GM23248 (cell line): ENCODE data around the gene NPAS2. TPM values are rescaled to one million over a fixed set of nuclear protein-coding genes. Genes with fewer than 3 reads are reported as not detected.

ENCODE experiments used
- DNase-seq: peaks from one replicate; pipeline ENCODE4 v3.0.0-alpha.2; 2015
- H2AFZ ChIP-seq: fragments of 200-600 bp; sonication (generic); 2 replicates; pipeline ENCODE4 v1.6.1; 2016; ENCODE audit warnings: antibody characterized with exemption
- H3F3A ChIP-seq: fragments of 200-600 bp; sonication (generic); 2 replicates; pipeline ENCODE4 v1.6.1; 2016; ENCODE audit warnings: mild to moderate bottlenecking, antibody characterized with exemption, mixed run types; ENCODE audit not compliant: insufficient read depth
- H3K27ac ChIP-seq: fragments of 200-600 bp; sonication (generic); 2 replicates; pipeline ENCODE4 v1.5.1; 2016; ENCODE audit warnings: mild to moderate bottlenecking
- H3K27me3 ChIP-seq: fragments of 200-600 bp; sonication (generic); replicated peaks from 2 replicates; pipeline ENCODE4 v1.6.1; 2016; ENCODE audit warnings: mild to moderate bottlenecking; ENCODE audit not compliant: insufficient read depth
- H3K36me3 ChIP-seq: fragments of 200-600 bp; sonication (generic); 2 replicates; pipeline ENCODE4 v1.6.1; 2016; ENCODE audit warnings: low read depth, mild to moderate bottlenecking
- H3K4me1 ChIP-seq: fragments of 200-600 bp; sonication (generic); 2 replicates; pipeline ENCODE4 v1.6.1; 2016; ENCODE audit warnings: mild to moderate bottlenecking; ENCODE audit not compliant: insufficient read depth
- H3K4me2 ChIP-seq: fragments of 200-600 bp; sonication (generic); one replicate; pipeline ENCODE4 v1.6.1; 2016; ENCODE audit warnings: mild to moderate bottlenecking; ENCODE audit not compliant: unreplicated experiment
- H3K4me3 ChIP-seq: fragments of 200-600 bp; sonication (generic); 2 replicates; pipeline ENCODE4 v1.5.1; 2016; ENCODE audit warnings: mild to moderate bottlenecking
- H3K79me2 ChIP-seq: fragments of 200-600 bp; sonication (generic); 2 replicates; pipeline ENCODE4 v1.6.1; 2016; ENCODE audit warnings: mild to moderate bottlenecking; ENCODE audit not compliant: insufficient read depth
- H3K9ac ChIP-seq: fragments of 200-600 bp; sonication (generic); 2 replicates; pipeline ENCODE4 v1.6.1; 2016; ENCODE audit warnings: mild to moderate bottlenecking
- H3K9me2 ChIP-seq: fragments of 200-600 bp; sonication (generic); 2 replicates; pipeline ENCODE4 v1.6.1; 2016; ENCODE audit warnings: mixed run types, mild to moderate bottlenecking, moderate library complexity; ENCODE audit not compliant: insufficient read depth
- H3K9me3 ChIP-seq: fragments of 200-600 bp; sonication (generic); one replicate; pipeline ENCODE4 v1.6.1; 2017; ENCODE audit warnings: low read depth
- H4K20me1 ChIP-seq: fragments of 200-600 bp; sonication (generic); 2 replicates; pipeline ENCODE4 v1.6.0; 2016; ENCODE audit not compliant: insufficient read depth
- EZH2 ChIP-seq: fragments of 200-600 bp; sonication (generic); IDR thresholded peaks from 2 replicates; pipeline ENCODE4 v1.6.1; 2018; ENCODE audit warnings: antibody characterized with exemption, mild to moderate bottlenecking; ENCODE audit not compliant: insufficient read depth, poor library complexity, severe bottlenecking
- EZH2phosphoT487 ChIP-seq: fragments of 200-600 bp; sonication (generic); IDR thresholded peaks from 2 replicates; pipeline ENCODE4 v1.6.1; 2018; ENCODE audit warnings: antibody characterized with exemption, moderate library complexity, mild to moderate bottlenecking, low read depth; ENCODE audit not compliant: insufficient read depth
- WGBS, 2 experiments: methylation state at CpG; one replicate each; pipeline ENCODE4 v1.1.6; 2015 to 2017; ENCODE audit warnings: low lambda C conversion rate in 2 of 2, low coverage in 1 of 2; ENCODE audit errors: missing lambda C conversion rate in 2 of 2; 5-methylcytosine and 5-hydroxymethylcytosine counted together
- in situ Hi-C: fragments of 300-500 bp; cut with MboI; formaldehyde crosslinking; loops from 2 replicates; pipeline ENCODE4 v1.15.0; 2020
- polyA plus RNA-seq: library from polyadenylated mRNA; unstranded; fragments of >200 nt; fragmentation: Nextera tagmentation; extraction: Ambion mirVana; gene quantifications from 2 replicates; pipeline ENCODE4 v1.2.1, GENCODE V29; 2016
- total RNA-seq: library from RNA; depleted of rRNA; stranded (reverse); fragments of >200 nt; shearing (Covaris generic); gene quantifications from 2 replicates; pipeline ENCODE4 v1.2.3, GENCODE V29; 2014

The NPAS2 gene
- total and polyA plus RNA-seq, 2 experiments from 2014 or later = 3.8 to 10.8 TPM

DNA sequence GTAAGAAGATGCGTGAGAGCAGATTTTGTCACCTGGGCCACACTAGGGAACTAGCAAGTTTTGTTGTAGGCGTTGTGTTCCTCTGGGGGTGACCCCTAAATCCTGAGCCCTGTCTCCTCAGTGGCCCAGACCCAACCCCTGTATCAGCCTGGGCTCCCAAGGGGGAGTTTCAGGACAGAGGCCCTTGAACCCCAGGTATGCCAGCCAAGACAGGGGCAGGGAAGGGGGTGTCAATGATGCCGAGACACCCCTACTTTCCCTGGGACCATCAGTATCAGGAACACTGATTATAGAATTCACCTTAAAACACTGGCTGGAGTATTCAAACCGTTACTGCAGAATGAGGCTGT, 143.1 kb downstream of the NPAS2 start:
- in situ Hi-C loops = no loop called here

DNA sequence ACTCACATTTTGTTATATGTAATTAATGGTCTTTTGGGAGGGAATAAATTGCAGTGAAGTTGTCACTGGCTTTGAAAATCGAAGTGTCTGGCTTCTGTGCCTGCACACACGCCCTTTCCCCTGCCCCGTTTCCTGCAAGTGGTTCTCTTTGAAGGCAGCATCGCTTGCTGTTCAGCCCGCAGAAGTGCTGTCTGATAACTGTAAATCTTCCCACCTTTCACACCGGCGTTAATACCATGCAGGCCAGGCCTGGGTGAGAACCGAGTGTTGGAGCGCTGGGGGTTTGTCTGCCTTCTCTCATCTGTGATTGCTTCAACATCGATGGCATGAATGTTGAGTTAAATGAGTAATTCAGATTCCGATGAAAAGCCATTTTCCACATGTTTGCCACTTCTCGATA, 144.3 kb downstream of the NPAS2 start:
- in situ Hi-C loops = no loop called here
- H3K79me2 ChIP-seq = no peaks in the 10 kb centered on the region
- 46 to 47% methylated on average over 12 of the region's 12 CpGs for WGBS, 2 experiments
- peaks cover 29% of the 10 kb centered on the region for H3K4me1 ChIP-seq
- H3K9me3 ChIP-seq = no peaks in the 10 kb centered on the region
- H3K9me2 ChIP-seq = no peaks in the 10 kb centered on the region
- no peak overlapping the region for H2AFZ ChIP-seq
- no peaks in the 10 kb centered on the region for H4K20me1 ChIP-seq
- TF ChIP-seq EZH2 (no peak), EZH2phosphoT487 (no peak)
- H3K27me3 ChIP-seq = no peaks in the 10 kb centered on the region
- no peak overlapping the region for H3K27ac ChIP-seq
- peaks cover 27% of the 10 kb centered on the region for H3F3A ChIP-seq
- DNase-seq = no peak
- no peak overlapping the region for H3K4me3 ChIP-seq
- H3K9ac ChIP-seq = no peak overlapping the region
- H3K4me2 ChIP-seq = no peak overlapping the region
- H3K36me3 ChIP-seq = no peaks in the 10 kb centered on the region

More for the DNA sequence above, 143.1 kb downstream of the NPAS2 start:
- Histone ChIP-seq H3K4me3 (no peak overlapping the region), H3K4me1 (peaks cover 40% of the 10 kb centered on the region), H3K27me3 (no peaks in the 10 kb centered on the region), H3K9me2 (no peaks in the 10 kb centered on the region), H3K9me3 (no peaks in the 10 kb centered on the region), H3K9ac (no peak overlapping the region), H3K4me2 (no peak overlapping the region), H4K20me1 (no peaks in the 10 kb centered on the region), H3F3A (peaks cover 38% of the 10 kb centered on the region), H3K27ac (no peak overlapping the region), H2AFZ (no peak overlapping the region), H3K79me2 (no peaks in the 10 kb centered on the region), H3K36me3 (no peaks in the 10 kb centered on the region)
- TF ChIP-seq EZH2phosphoT487 (no peak), EZH2 (no peak)
- DNase-seq = no peak
- WGBS, 2 experiments = 95 to 97% methylated on average over 4 of the region's 4 CpGs

DNA sequence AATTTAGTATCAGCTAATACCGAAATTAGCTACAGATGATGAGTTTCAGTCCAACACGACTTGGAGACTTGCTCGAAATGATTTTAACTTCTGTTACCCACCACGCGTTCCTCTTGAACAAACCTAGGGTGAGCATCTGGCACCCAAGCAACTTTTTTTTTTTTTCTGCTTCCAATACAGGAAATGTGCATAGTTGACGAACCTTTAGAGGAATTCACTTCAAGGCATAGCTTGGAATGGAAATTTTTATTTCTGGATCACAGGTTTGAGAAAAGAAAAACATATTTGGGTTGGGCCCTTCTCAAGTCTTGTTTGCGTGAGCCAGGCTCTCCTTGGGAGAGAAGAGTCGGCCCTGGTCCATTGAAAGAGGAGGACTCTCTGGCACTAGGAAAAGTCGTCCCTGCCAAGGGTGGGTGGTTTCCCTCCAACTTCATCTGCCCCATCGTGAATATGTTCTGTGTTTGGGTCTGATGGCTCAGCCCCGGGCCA, 144.8 kb downstream of the NPAS2 start:
- Histone ChIP-seq H3K9me3 (no peaks in the 10 kb centered on the region), H3K36me3 (no peaks in the 10 kb centered on the region), H3K27me3 (no peaks in the 10 kb centered on the region), H3K27ac (no peak overlapping the region), H2AFZ (peak overlapping the region; percentile 44; the same call in 1 of the 2 replicates), H3K9me2 (no peaks in the 10 kb centered on the region), H3K4me3 (no peak overlapping the region), H3K4me2 (peak overlapping the region; percentile 13), H3F3A (peaks cover 22% of the 10 kb centered on the region), H3K79me2 (no peaks in the 10 kb centered on the region), H4K20me1 (no peaks in the 10 kb centered on the region), H3K4me1 (peaks cover 24% of the 10 kb centered on the region), H3K9ac (no peak overlapping the region)
- 30 to 31% methylated on average over 11 of the region's 11 CpGs for WGBS, 2 experiments
- TF ChIP-seq EZH2phosphoT487 (no peak), EZH2 (no peak)
- in situ Hi-C loops = no loop called here
- peak; percentile 27 for DNase-seq

DNA sequence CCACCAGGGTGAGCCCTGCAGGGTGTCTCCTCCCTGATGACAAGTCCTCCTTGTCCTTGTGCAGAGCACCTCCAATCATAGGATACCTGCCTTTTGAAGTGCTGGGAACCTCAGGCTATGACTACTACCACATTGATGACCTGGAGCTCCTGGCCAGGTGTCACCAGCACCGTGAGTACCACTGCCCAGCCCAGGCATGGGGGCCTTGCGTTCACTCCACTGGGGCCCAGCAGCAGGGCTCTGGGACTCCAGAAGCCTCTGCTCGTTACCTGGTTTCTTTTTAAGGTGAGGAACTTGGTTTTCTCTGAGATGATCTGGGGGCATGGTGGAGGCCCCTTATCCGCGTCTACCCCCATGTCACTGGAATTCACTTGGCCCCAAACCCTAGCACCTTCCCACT, 145.7 kb downstream of the NPAS2 start:
- TF ChIP-seq EZH2phosphoT487 (no peak), EZH2 (no peak)
- in situ Hi-C loops = no loop called here

DNA sequence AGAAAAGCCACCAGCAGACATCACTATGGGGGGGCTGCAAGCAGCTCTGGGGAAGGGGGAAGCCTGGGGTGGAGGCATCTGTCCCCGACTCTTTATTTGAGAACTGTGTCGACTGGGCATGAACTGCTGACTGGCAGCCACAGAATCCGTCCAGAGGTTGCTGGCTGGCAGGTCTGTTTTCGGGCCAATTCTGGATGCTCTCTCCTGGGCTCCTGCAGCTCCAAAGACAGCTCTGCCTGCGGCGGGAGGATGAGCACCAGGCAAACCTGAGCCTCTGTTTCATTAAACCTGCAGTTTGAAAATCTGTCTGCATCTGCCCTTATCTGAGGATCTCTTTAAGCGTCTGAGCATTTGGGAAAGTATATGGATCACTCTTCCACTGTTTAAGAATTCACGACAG, 147.8 kb downstream of the NPAS2 start:
- Histone ChIP-seq H3K4me3 (no peak overlapping the region), H3K27me3 (no peaks in the 10 kb centered on the region), H3K9me2 (no peaks in the 10 kb centered on the region), H3K9ac (no peak overlapping the region), H4K20me1 (no peaks in the 10 kb centered on the region), H3F3A (no peaks in the 10 kb centered on the region), H2AFZ (no peak overlapping the region), H3K4me1 (peaks cover 12% of the 10 kb centered on the region), H3K27ac (no peak overlapping the region), H3K9me3 (no peaks in the 10 kb centered on the region), H3K79me2 (no peaks in the 10 kb centered on the region), H3K4me2 (no peak overlapping the region), H3K36me3 (no peaks in the 10 kb centered on the region)
- 92 to 94% methylated on average over 8 of the region's 8 CpGs for WGBS, 2 experiments
- in situ Hi-C loops = no loop called here
- TF ChIP-seq EZH2 = no peak
- TF ChIP-seq EZH2phosphoT487 = no peak
- DNase-seq = no peak

More for the DNA sequence above, 145.7 kb downstream of the NPAS2 start:
- Histone ChIP-seq H3K4me3 (no peak overlapping the region), H3K4me1 (peaks cover 19% of the 10 kb centered on the region), H3K9me3 (no peaks in the 10 kb centered on the region), H4K20me1 (no peaks in the 10 kb centered on the region), H3K4me2 (no peak overlapping the region), H3F3A (peaks cover 17% of the 10 kb centered on the region), H3K79me2 (no peaks in the 10 kb centered on the region), H2AFZ (no peak overlapping the region), H3K36me3 (no peaks in the 10 kb centered on the region), H3K9ac (no peak overlapping the region), H3K27ac (no peak overlapping the region), H3K9me2 (no peaks in the 10 kb centered on the region), H3K27me3 (no peaks in the 10 kb centered on the region)
- no peak for DNase-seq
- 98% methylated on average over 5 of the region's 5 CpGs for WGBS, 2 experiments
